Neural progenitor cell (in vitro differentiated cells): Measurements from ENCODE around the gene SLC38A1. TPM values are rescaled to one million over a fixed set of nuclear protein-coding genes. Genes with fewer than 3 reads are reported as not detected.

Experiments
- DNase-seq: peaks from one replicate; pipeline ENCODE4 v3.0.0-alpha.2; 2016; ENCODE audit warnings: low spot score
- H2AFZ ChIP-seq: fragments of 200-600 bp; sonication (generic); replicated peaks from 2 replicates; pipeline ENCODE4 v1.6.1; 2016; ENCODE audit warnings: antibody characterized with exemption
- H3F3A ChIP-seq: fragments of 200-600 bp; sonication (generic); 2 replicates; pipeline ENCODE4 v1.6.1; 2016; ENCODE audit warnings: antibody characterized with exemption, low read depth
- H3K27ac ChIP-seq: fragments of 200-600 bp; sonication (generic); 2 replicates; pipeline ENCODE4 v1.5.1; 2016; ENCODE audit warnings: mild to moderate bottlenecking
- H3K27me3 ChIP-seq: fragments of 200-600 bp; sonication (generic); 2 replicates; pipeline ENCODE4 v1.6.1; 2016; ENCODE audit warnings: mild to moderate bottlenecking, moderate library complexity
- H3K36me3 ChIP-seq: fragments of 200-600 bp; sonication (generic); 2 replicates; pipeline ENCODE4 v1.5.1; 2016
- H3K4me1 ChIP-seq: fragments of 200-600 bp; sonication (generic); 2 replicates; pipeline ENCODE4 v1.6.1; 2016; ENCODE audit warnings: mixed run types
- H3K4me2 ChIP-seq: fragments of 200-600 bp; sonication (generic); 2 replicates; pipeline ENCODE4 v1.6.1; 2016
- H3K4me3 ChIP-seq: fragments of 200-600 bp; sonication (generic); 2 replicates; pipeline ENCODE4 v1.5.1; 2016
- H3K79me2 ChIP-seq: fragments of 200-600 bp; sonication (generic); 2 replicates; pipeline ENCODE4 v1.6.1; 2016; ENCODE audit warnings: low read depth
- H3K9ac ChIP-seq: fragments of 200-600 bp; sonication (generic); 2 replicates; pipeline ENCODE4 v1.6.1; 2016
- H3K9me3 ChIP-seq: fragments of 200-600 bp; sonication (generic); 2 replicates; pipeline ENCODE4 v1.5.1; 2016; ENCODE audit warnings: low read depth
- H4K20me1 ChIP-seq: fragments of 200-600 bp; sonication (generic); 2 replicates; pipeline ENCODE4 v1.6.1; 2016; ENCODE audit warnings: low read depth
- H3K27ac Mint-ChIP-seq: 3 replicates; pipeline ENCODE4 v1.8.0; 2021; ENCODE audit warnings: mixed read lengths
- H3K27me3 Mint-ChIP-seq: 2 replicates; pipeline ENCODE4 v1.8.0; 2022; ENCODE audit warnings: low read depth, mild to moderate bottlenecking, inconsistent platforms, moderate library complexity, mixed read lengths; ENCODE audit not compliant: insufficient read depth
- H3K36me3 Mint-ChIP-seq: 3 replicates; pipeline ENCODE4 v1.8.0; 2021; ENCODE audit warnings: mixed read lengths
- H3K4me1 Mint-ChIP-seq: 3 replicates; pipeline ENCODE4 v1.8.0; 2021; ENCODE audit warnings: mixed read lengths
- H3K4me3 Mint-ChIP-seq: 3 replicates; pipeline ENCODE4 v1.8.0; 2021; ENCODE audit warnings: mild to moderate bottlenecking, moderate library complexity, mixed read lengths
- H3K9me3 Mint-ChIP-seq: 3 replicates; pipeline ENCODE4 v1.8.0; 2020; ENCODE audit warnings: mixed read lengths
- CTCF ChIP-seq: fragments of 200-600 bp; sonication (generic); IDR thresholded peaks from 2 replicates; pipeline ENCODE4 v1.5.1; 2017; ENCODE audit warnings: antibody characterized with exemption, mild to moderate bottlenecking
- EZH2 ChIP-seq: fragments of 200-600 bp; sonication (generic); IDR thresholded peaks from 2 replicates; pipeline ENCODE4 v1.6.1; 2017; ENCODE audit warnings: antibody characterized with exemption, mild to moderate bottlenecking, moderate library complexity
- EZH2phosphoT487 ChIP-seq: fragments of 200-600 bp; sonication (generic); IDR thresholded peaks from 2 replicates; pipeline ENCODE4 v1.6.1; 2017; ENCODE audit warnings: antibody characterized with exemption
- total RNA-seq: library from RNA; depleted of rRNA; stranded (reverse); fragments of >200 nt; gene quantifications from 2 replicates; pipeline ENCODE4 v1.2.3, GENCODE V29; 2015; ENCODE audit warnings: low replicate concordance

The SLC38A1 gene
- total RNA-seq, 1 donor from 2014 or later, result 142 TPM

GRCh38 chr12:46230306-46230705 lies 38.5 kb downstream of the SLC38A1 start:
- Histone ChIP-seq H3K9ac (no peak overlapping the region), H3F3A (no peaks in the 10 kb centered on the region), H3K4me2 (no peak overlapping the region), H3K4me1 (no peaks in the 10 kb centered on the region), H3K36me3 (peaks cover 28% of the 10 kb centered on the region), H3K27ac (no peak overlapping the region), H4K20me1 (no peaks in the 10 kb centered on the region), H3K27me3 (no peaks in the 10 kb centered on the region), H3K9me3 (no peaks in the 10 kb centered on the region), H2AFZ (no peak overlapping the region), H3K4me3 (no peak overlapping the region), H3K79me2 (peaks cover 94% of the 10 kb centered on the region)
- Mint-ChIP-seq H3K9me3 (no peaks in the 10 kb centered on the region), H3K27me3 (no peaks in the 10 kb centered on the region), H3K36me3 (peaks cover 60% of the 10 kb centered on the region), H3K4me3 (no peak overlapping the region), H3K4me1 (no peaks in the 10 kb centered on the region), H3K27ac (no peak overlapping the region)
- TF ChIP-seq EZH2, result no peak
- no peak for DNase-seq

- no peaks in the 10 kb centered on the region for H3K9me3 Mint-ChIP-seq
- peaks cover 31% of the 10 kb centered on the region for H3K36me3 ChIP-seq
- no peak overlapping the region for H3K27ac ChIP-seq
- H4K20me1 ChIP-seq, result no peaks in the 10 kb centered on the region
- no peak overlapping the region for H3K9ac ChIP-seq
- no peaks in the 10 kb centered on the region for H3K9me3 ChIP-seq
- no peak overlapping the region for H3K27ac Mint-ChIP-seq
- H3K4me1 Mint-ChIP-seq, result no peaks in the 10 kb centered on the region
- no peak for DNase-seq
- no peak overlapping the region for H3K4me3 Mint-ChIP-seq
- H3K27me3 Mint-ChIP-seq, result peaks cover 2% of the 10 kb centered on the region
- no peaks in the 10 kb centered on the region for H3F3A ChIP-seq
- H3K36me3 Mint-ChIP-seq, result peaks cover 54% of the 10 kb centered on the region
- no peak overlapping the region for H3K4me2 ChIP-seq
- H3K27me3 ChIP-seq, result no peaks in the 10 kb centered on the region
- TF ChIP-seq CTCF (no peak), EZH2 (no peak), EZH2phosphoT487 (no peak)
- no peak overlapping the region for H2AFZ ChIP-seq
- no peak overlapping the region for H3K4me3 ChIP-seq
- peaks cover 94% of the 10 kb centered on the region for H3K79me2 ChIP-seq
- no peaks in the 10 kb centered on the region for H3K4me1 ChIP-seq
These were observed 41.2 kb downstream of the SLC38A1 start for GRCh38 chr12:46227616-46228015.

- no peaks in the 10 kb centered on the region for H3K4me1 ChIP-seq
- H3K9me3 Mint-ChIP-seq, result no peaks in the 10 kb centered on the region
- H3K36me3 ChIP-seq, result peaks cover 31% of the 10 kb centered on the region
- H4K20me1 ChIP-seq, result no peaks in the 10 kb centered on the region
- no peak overlapping the region for H3K27ac ChIP-seq
- no peak overlapping the region for H3K4me3 ChIP-seq
- no peak overlapping the region for H3K4me2 ChIP-seq
- TF ChIP-seq EZH2phosphoT487, result no peak
- no peak overlapping the region for H2AFZ ChIP-seq
- no peak overlapping the region for H3K9ac ChIP-seq
- H3K27me3 Mint-ChIP-seq, result peaks cover 2% of the 10 kb centered on the region
- peaks cover 2% of the 10 kb centered on the region for H3K4me1 Mint-ChIP-seq
- H3K9me3 ChIP-seq, result no peaks in the 10 kb centered on the region
- H3K4me3 Mint-ChIP-seq, result no peak overlapping the region
- H3F3A ChIP-seq, result no peaks in the 10 kb centered on the region
- no peak for DNase-seq
- H3K79me2 ChIP-seq, result peaks cover 93% of the 10 kb centered on the region
- no peak overlapping the region for H3K27ac Mint-ChIP-seq
- H3K36me3 Mint-ChIP-seq, result peaks cover 51% of the 10 kb centered on the region
- H3K27me3 ChIP-seq, result no peaks in the 10 kb centered on the region
These were observed 44.5 kb downstream of the SLC38A1 start for GRCh38 chr12:46224386-46224785.

- Histone ChIP-seq H4K20me1 (no peaks in the 10 kb centered on the region), H3K27me3 (no peaks in the 10 kb centered on the region), H3K4me2 (no peak overlapping the region), H2AFZ (no peak overlapping the region), H3F3A (no peaks in the 10 kb centered on the region), H3K27ac (no peak overlapping the region), H3K9ac (no peak overlapping the region), H3K4me3 (no peak overlapping the region), H3K9me3 (no peaks in the 10 kb centered on the region), H3K4me1 (no peaks in the 10 kb centered on the region), H3K79me2 (peaks cover 87% of the 10 kb centered on the region), H3K36me3 (peaks cover 23% of the 10 kb centered on the region)
- DNase-seq, result no peak
- TF ChIP-seq EZH2phosphoT487 (no peak), CTCF (no peak)
- Mint-ChIP-seq H3K27me3 (peaks cover 2% of the 10 kb centered on the region), H3K36me3 (peaks cover 48% of the 10 kb centered on the region), H3K4me3 (no peak overlapping the region), H3K9me3 (no peaks in the 10 kb centered on the region), H3K4me1 (peaks cover 2% of the 10 kb centered on the region), H3K27ac (no peak overlapping the region)
These were observed 45.8 kb downstream of the SLC38A1 start for GRCh38 chr12:46223047-46223446.
